ENCODE measurements around the gene SH3RF2. TPM values are rescaled to one million over a fixed set of nuclear protein-coding genes. Genes with fewer than 3 reads are reported as not detected.
"Not testable (repeated sequence)": the region's sequence is repeated elsewhere in the genome, so short reads cannot be mapped to it uniquely, and the experiment has no call there.

Gene SH3RF2
- total RNA-seq, 1 donor from 2014 or later = 6.5 TPM

DNA sequence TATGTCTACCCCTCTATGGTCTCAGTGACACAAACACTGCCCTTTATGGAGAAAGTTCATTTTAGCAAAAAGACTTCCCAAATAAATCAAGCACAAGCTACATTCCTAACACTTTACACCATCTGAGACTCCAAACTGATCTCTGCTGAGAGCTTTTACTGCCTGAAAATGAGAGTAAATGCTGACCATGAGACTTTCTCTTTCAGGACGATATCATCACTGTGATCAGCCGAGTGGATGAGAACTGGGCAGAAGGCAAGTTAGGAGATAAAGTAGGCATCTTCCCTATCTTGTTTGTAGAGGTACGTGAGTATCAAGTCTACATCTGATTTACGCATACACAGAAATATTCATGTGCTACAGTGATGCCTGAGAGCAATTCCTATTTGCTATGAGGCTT lies 67.5 kb downstream of the SH3RF2 start:
- DNase-seq (ENCODE audit: extremely low read depth, low read depth, low spot score) = no peak

DNA sequence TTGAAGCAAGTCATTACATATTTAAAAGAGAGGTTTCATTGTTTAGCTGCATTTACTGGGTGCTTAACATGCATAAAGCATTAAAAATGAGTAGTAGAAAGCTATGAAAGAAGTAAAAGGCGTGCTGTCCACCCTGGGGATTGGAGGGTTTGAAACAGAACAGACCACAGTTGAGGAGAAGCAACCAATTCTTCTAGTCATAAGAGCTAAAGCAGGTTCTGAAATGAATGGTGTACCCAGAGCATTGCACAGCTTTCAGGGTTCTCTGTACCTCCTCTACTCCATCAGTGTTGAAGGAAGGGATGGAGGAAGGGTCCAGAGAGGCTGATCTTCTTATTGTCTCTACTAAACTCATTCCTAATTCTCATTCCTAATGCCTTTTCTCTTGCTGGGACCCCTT lies 68.9 kb downstream of the SH3RF2 start:
- DNase-seq (ENCODE audit: extremely low read depth, low read depth, low spot score) = no peak

DNA sequence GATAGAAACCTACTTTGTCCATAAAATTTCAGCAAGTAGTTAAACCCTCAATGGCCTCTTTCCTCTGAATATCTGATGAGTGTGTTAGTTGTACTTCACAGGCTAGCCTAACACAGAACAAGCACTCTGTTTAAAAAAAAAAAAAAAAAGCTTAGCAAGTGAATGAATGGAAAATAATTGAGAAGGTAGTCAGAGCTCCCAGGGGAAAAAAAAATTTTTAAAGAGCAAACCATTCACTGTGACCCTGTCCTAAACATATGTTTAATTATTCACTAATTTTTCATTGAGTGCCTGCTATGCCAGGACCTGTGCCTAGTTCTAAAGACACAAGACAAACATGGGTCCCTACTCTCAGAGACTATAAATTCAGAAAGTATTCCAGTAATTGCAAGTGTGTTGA lies 69.3 kb downstream of the SH3RF2 start:
- no peak for DNase-seq (ENCODE audit: extremely low read depth, low read depth, low spot score)

DNA sequence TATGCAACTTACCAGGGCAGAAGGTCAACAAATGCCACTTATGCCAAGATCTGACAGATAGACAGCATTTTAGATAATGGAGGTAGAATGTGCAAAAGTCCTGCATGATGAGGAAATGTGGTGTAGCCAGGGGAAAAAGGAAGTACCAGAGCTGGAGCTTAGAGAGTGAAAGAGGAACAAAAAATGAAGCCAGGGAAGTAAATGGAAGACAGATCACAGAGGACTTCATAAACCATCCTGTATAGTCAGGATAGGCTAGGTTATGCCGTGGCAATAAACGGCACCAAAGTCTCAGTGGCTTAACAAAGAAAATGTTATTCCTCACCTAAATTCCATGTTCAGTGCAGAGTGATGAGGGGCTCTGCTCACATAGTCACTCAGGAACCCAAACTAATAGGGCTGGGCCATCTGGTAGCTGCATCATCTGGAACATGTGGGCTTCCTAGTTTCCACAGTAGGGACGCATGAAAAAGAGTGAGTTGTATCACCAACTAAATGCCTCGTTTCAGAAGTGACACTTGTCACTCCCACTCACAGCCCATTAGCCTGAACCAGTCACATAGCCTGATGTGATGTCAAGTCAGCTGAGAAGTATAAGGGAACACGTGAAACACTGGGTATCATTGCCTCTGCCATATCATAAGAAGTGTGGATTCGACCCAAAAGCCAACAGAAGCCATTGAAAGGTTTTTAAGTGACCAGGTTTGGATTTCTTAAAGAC lies 70.3 kb downstream of the SH3RF2 start:
- no peak for DNase-seq (ENCODE audit: extremely low read depth, low read depth, low spot score)

DNA sequence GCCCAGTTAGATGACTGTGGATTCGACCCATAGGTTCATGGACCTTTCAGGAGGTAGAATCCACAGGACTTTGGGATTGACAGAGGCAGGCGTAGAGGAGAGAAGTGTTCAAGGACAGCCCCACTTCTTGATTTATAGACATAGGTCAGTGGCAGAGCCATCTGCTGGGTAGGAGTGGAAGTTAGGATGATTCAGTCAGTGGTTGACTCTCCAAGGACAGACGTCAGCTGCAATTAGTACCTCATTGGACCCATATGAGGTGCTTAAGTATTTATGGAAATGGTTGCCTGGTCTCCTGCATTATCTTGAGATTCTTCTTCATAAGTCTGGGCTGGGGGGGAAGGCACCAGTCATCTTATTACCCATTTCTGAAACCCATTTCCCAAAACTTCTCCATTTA lies 70.9 kb downstream of the SH3RF2 start:
- no peak for DNase-seq (ENCODE audit: extremely low read depth, low read depth, low spot score)

DNA sequence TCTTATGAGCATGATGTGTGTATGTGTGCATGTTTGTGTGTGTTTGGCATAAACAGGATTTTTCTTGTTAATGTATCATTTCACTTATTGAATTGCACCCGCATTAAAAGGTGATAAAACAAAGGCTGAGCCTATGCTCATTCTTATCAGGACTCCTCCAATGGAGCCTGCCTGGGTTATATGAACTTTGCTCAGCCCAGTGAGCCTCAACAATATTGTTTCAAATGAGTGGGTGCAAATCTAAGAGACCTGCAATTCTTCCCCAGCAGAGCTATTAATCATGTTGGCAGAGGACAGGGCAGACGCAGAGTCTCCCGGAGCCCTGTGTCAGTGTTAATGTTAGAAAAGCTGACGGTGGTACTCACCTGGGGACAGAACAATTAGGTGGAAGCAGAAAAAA lies 71.6 kb downstream of the SH3RF2 start:
- DNase-seq (ENCODE audit: extremely low read depth, low read depth, low spot score) = no peak

DNA sequence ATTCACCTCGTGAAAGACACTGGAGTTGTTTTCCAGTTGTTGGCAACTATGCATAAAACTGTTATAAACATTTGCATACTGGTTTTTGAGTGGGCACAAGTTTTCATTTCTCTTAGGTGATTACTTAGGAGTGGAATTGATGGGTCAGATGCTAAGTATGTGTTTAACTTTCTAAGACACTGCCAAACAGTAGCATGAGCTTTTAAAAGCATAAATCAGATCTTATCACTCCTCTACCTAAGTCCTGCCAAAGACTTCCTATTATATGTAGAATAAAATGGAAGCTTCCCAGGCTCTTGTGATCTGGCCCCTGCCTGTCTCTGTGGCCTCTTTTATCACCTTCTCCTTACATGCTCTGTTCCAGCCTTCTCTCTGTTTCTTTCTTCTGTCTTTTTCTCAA lies 72.6 kb downstream of the SH3RF2 start:
- DNase-seq (ENCODE audit: extremely low read depth, low read depth, low spot score) = no peak

DNA sequence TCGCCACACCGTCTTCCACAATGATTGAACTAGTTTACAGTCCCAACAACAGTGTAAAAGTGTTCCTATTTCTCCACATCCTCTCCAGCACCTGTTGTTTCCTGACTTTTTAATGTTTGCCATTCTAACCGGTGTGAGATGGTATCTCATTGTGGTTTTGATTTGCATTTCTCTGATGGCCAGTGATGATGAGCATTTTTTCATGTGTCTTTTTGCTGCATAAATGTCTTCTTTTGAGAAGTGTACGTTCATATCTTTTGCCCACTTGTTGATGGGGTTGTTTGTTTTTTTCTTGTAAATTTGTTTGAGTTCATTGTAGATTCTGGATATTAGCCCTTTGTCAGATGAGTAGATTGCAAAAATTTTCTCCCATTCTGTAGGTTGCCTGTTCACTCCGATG lies 74.1 kb downstream of the SH3RF2 start:
- not testable (repeated sequence) for DNase-seq (ENCODE audit: extremely low read depth, low read depth, low spot score)

DNA sequence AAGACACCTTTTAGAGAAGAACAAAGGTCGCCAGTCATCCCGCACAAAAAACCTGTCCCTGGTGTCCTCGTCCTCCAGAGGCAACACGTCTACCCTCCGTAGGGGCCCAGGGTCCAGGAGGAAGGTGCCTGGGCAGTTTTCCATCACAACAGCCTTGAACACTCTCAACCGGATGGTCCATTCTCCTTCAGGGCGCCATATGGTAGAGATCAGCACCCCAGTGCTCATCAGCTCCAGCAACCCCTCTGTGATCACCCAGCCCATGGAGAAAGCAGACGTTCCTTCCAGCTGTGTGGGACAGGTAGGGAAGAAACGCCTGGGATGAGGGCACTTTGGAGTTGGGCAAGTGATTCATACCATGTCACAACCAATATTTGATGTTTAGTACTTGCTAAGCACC lies 77.4 kb downstream of the SH3RF2 start:
- DNase-seq (ENCODE audit: extremely low read depth, low read depth, low spot score) = no peak

DNA sequence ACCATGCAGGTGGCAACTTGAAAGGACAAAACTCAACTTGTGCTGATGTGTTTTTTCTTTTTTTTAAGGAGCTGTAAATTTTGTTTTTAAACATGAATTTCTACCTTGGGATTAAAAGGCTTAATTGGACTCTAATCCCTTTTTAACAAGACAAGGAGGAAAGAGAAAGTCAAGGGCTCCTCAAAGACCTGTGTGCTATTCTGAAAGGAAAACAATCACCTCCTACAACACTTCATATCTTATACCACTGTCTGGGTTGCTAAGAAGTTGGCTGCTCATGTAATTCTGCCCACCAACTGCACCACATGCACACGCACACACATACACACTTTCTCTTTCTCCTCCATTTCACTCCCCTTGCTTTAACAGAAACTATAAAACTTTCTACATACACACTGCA lies 78.6 kb downstream of the SH3RF2 start:
- DNase-seq (ENCODE audit: extremely low read depth, low read depth, low spot score) = no peak

DNA sequence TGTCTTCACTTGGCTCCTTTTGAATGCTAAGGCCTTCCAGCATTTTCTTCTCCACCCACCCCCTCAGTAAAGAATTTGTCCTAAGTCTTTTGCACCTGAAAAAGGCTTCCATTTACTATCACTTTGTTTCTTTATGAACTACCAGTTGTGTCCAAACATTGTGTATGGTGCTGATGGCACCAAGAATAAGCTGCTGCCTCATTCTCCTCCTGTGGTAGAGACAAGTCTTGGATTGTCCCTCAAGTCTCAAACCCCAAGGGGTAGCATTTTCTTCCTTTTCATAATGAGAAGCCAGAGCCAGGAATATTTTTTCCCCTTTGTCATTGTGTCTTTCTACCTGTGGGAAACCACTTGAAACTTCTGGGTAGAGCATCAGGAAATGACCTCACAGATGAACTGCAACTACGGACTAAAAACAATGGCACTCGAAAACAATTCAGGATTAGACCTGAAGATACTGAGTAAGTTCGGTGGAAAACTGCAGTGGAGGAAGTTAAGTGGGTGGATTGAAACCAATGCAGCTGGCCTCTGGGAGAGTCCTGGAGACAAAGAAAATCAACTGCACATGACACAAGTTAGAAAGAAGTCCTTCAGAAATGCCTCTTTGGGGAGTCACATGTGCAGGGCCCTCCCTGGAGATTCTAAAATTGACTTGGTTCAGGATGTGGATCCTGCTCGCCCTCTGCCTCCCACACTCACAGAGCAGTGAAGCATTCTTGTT lies 80.5 kb downstream of the SH3RF2 start:
- DNase-seq (ENCODE audit: extremely low read depth, low read depth, low spot score) = peak; percentile 48

DNA sequence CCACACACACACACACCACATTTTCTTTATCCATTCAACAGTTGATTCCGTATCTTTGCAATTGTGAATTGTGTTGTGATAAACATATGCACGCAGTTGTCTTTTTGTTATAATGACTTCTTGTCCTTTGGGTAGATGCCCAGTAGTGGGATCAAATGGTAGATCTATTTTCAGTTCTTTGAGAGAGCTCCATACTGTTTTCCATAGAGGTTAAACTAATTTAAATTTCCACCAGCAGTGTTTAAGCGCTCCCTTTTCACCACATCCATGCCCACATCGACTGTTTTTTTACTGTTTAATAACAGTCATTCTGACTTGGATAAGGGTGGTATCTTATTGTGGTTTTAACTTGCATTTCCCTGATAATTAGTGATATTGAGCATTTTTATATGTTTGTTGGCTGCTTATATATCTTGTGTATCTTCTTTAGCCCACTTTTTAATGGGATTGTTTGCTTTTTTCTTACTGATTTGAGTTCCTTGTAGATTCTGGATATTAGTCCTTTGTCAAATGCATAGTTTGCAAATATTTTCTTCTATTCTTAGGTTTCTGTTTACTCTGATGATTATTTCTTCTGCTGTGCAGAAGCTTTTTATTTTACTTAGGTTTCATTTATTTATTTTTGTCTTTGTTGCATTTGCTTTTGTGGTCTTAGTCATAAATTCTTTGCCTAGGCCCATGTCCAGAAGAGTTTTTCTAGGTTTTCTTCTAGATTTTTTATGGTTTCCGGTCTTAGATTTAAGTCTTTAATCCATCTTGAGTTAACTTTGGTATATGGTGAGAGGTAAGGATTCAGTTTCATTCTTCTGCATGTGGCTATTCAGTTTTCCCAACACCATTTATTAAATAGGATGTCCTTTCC lies 82.4 kb downstream of the SH3RF2 start:
- no peak for DNase-seq (ENCODE audit: extremely low read depth, low read depth, low spot score)

DNA sequence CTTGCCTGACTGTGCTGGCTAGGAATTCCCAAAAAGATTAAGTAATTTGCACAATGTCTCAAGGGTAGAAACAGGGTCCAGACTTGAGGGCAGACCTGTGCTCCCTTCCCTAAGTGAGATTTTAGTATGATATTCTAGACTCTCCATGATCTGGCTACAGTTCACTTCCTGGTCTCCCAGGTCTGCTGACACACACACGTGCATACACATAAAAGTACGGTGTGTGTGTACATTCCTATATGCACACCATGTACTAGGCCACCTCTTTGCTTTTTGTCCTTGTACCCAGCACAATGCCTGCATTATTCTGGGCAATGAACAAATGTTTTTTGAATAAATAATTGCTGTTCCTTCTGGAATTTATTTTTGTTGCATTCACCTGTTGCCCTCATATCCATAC lies 83.7 kb downstream of the SH3RF2 start:
- no peak for DNase-seq (ENCODE audit: extremely low read depth, low read depth, low spot score)

DNA sequence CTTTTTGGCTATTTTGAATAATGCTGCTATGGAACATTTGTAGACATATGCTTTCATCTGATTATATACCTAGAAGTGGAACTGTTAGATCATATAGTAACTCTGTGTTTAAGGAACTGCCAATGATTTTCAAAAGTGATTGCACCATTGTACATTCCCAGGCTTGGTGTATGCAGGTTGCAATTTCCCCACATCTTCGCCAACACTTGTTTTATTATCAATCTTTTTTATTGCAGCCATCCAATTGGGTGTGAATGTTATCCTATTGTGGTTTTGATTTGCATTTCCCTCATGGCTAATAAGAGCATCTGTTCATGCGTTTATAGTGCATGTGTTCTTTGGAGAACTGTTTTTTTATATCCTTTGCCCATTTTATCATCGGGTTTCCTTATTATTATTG lies 87.7 kb downstream of the SH3RF2 start:
- DNase-seq (ENCODE audit: extremely low read depth, low read depth, low spot score) = no peak

DNA sequence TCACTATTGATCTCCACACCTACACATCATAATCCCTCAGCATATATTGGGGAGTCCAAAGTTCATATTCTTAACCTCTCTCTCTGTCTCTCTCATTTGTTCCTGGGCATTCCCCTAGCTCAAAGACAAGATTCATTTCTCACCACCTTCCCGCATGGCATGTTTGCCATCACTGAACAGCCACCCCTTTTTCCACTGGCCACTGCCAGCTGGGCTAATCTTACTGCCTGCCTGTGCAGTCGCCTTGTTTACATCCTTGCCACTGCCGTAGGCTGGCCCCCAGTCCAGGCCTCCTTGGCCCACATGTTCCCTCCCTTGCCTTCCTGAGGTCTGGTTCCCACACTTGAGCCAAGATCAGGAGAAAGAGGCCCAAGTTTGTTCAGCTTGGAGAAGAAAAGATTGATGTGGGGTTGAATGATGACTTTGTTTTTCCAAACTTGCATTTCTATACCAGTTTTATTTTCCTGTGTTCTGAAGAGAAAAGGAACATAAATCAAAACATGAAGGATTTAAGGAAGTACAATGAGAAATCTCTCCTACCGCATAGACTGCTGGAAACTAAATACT lies 88.8 kb downstream of the SH3RF2 start:
- peak; percentile 12 for DNase-seq (ENCODE audit: extremely low read depth, low read depth, low spot score)

DNA sequence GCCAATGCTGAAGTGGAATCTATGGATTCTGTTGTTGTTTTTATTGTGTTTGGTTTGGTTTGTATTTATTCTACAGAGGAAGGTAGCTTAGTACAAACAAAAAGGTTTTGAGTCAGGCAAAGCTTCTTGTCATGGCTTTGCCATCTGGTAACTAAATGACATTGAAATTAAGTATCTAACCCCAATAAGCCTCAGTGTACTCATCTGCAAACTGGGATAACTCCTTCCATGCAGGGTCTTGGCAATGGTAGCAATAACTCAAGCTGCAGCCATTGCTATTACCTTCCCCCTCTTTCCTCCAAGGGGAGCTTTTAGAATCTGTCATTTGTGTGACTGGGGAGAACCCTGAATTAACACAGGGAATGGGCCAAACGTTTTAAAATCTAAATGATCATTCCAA lies 89.3 kb downstream of the SH3RF2 start:
- DNase-seq (ENCODE audit: extremely low read depth, low read depth, low spot score) = no peak

DNA sequence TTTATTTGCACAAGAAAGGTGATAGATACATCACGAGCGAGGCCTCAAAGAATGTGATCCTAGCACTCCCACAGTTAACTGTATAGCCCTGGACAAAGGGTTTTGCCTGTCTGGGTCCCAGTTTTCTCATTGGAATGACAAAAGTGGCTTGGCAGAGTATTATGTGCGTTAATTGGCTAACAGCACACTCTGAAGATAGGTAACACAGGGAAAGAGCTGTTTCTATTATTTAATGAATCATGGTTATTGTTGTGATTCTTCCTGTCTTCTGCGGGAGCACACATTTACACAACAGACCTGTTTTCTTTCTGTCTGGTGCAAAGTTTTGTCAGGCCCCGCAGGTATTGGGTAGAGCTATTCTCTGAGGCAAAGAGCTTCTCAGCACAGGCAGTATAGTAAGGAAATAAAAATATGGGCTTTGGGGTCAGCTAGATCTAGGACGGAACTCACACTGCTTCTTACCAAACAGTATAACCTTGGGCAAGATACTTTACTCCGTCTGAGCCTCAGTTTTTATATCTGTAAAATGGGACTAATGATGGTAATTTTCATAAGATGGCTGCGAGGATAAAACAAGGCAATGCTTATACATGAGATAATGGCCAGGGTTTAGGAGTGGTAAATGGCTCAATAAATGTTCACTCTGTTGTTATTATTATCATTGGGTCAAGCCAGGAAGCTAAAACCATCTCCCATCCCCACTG lies 90.1 kb downstream of the SH3RF2 start:
- DNase-seq (ENCODE audit: extremely low read depth, low read depth, low spot score) = no peak

DNA sequence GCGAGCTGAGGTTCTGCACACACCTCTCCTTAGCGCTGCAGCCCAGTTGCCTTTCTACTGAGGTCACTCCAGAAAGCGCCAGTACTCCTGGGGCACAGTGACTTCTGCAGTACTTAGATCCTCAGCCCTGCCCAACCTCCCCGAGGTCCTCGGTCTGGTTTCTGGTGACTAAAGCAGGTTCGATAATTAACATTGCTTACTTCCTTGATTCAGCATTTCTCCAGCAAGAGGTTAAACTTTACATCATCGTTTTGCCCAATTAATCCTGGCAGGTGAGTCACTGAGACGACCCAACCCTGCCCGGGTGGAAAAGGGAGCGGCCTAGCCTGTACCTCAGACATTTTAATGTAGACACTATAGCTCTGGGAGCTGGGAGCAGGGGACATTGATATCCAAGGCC lies 91.4 kb downstream of the SH3RF2 start:
- DNase-seq (ENCODE audit: extremely low read depth, low read depth, low spot score) = no peak

DNA sequence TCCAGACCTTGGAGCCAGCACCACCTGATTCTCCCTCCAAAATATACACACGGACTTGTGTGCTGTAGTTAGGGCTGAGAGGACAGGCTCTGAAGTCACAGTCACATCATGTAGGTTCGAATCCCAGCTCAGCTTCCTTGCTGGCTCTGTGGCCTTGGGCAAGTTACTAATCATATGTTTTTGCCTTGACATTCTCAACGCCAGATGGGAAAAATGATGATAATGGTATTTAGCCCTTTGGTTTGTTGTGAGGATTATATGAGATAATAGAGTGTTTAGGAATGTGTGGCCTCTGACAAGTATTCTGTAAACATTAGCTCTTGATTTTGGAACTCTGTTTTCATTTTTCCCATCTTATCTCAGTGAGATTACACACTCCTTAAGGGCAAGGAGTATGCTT lies 96.5 kb downstream of the SH3RF2 start:
- DNase-seq (ENCODE audit: extremely low read depth, low read depth, low spot score) = no peak

DNA sequence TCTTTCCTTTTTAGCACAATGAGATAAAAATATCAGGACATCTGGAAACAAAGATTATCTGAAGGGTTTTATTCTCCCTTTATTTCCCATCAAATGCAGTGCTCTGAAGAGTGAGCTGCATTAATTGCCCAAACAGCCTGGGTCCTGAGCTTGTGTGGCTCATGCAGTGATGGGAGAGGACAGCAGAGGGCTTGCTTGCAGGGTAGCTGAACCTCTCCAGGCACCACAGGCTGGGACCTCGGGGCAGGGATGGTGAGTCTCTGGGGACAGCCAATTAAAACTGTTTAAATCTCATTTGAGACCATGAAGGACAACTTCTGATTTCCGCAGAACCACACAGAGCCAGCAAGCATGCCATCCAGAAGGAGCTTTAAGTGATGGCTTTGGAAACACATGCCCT lies 97.7 kb downstream of the SH3RF2 start:
- DNase-seq (ENCODE audit: extremely low read depth, low read depth, low spot score) = no peak

DNA sequence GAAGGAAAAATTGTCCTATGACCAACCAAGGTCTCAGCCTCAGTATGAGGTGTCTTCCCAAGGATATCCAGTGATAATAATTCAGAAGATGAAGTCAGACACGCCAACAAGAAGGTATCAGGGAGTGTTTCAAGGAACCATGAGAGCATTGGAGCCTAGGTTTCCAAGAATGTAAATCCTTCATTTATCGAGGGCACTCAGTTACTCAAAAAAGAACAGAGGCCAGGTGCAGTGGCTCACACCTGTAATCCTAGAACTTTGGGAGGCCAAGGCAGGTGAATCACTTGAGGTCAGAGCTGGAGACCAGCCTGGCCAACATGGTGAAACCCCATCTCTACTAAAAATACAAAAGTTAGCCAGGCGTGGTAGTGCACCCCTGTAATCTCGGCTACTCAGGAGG lies 98.2 kb downstream of the SH3RF2 start:
- DNase-seq (ENCODE audit: extremely low read depth, low read depth, low spot score) = no peak
